Neural progenitor cell (in vitro differentiated cells): ENCODE measurements around the gene RNF13. TPM values are rescaled to one million over a fixed set of nuclear protein-coding genes. Genes with fewer than 3 reads are reported as not detected.

ENCODE experiments used
- DNase-seq: peaks from one replicate; pipeline ENCODE4 v3.0.0-alpha.2; 2016; ENCODE audit warnings: low spot score
- H2AFZ ChIP-seq: fragments of 200-600 bp; sonication (generic); replicated peaks from 2 replicates; pipeline ENCODE4 v1.6.1; 2016; ENCODE audit warnings: antibody characterized with exemption
- H3F3A ChIP-seq: fragments of 200-600 bp; sonication (generic); 2 replicates; pipeline ENCODE4 v1.6.1; 2016; ENCODE audit warnings: antibody characterized with exemption, low read depth
- H3K27ac ChIP-seq: fragments of 200-600 bp; sonication (generic); 2 replicates; pipeline ENCODE4 v1.5.1; 2016; ENCODE audit warnings: mild to moderate bottlenecking
- H3K27me3 ChIP-seq: fragments of 200-600 bp; sonication (generic); 2 replicates; pipeline ENCODE4 v1.6.1; 2016; ENCODE audit warnings: mild to moderate bottlenecking, moderate library complexity
- H3K36me3 ChIP-seq: fragments of 200-600 bp; sonication (generic); 2 replicates; pipeline ENCODE4 v1.5.1; 2016
- H3K4me1 ChIP-seq: fragments of 200-600 bp; sonication (generic); 2 replicates; pipeline ENCODE4 v1.6.1; 2016; ENCODE audit warnings: mixed run types
- H3K4me2 ChIP-seq: fragments of 200-600 bp; sonication (generic); 2 replicates; pipeline ENCODE4 v1.6.1; 2016
- H3K4me3 ChIP-seq: fragments of 200-600 bp; sonication (generic); 2 replicates; pipeline ENCODE4 v1.5.1; 2016
- H3K79me2 ChIP-seq: fragments of 200-600 bp; sonication (generic); 2 replicates; pipeline ENCODE4 v1.6.1; 2016; ENCODE audit warnings: low read depth
- H3K9ac ChIP-seq: fragments of 200-600 bp; sonication (generic); 2 replicates; pipeline ENCODE4 v1.6.1; 2016
- H3K9me3 ChIP-seq: fragments of 200-600 bp; sonication (generic); 2 replicates; pipeline ENCODE4 v1.5.1; 2016; ENCODE audit warnings: low read depth
- H4K20me1 ChIP-seq: fragments of 200-600 bp; sonication (generic); 2 replicates; pipeline ENCODE4 v1.6.1; 2016; ENCODE audit warnings: low read depth
- H3K27ac Mint-ChIP-seq: 3 replicates; pipeline ENCODE4 v1.8.0; 2021; ENCODE audit warnings: mixed read lengths
- H3K27me3 Mint-ChIP-seq: 2 replicates; pipeline ENCODE4 v1.8.0; 2022; ENCODE audit warnings: low read depth, mild to moderate bottlenecking, inconsistent platforms, moderate library complexity, mixed read lengths; ENCODE audit not compliant: insufficient read depth
- H3K36me3 Mint-ChIP-seq: 3 replicates; pipeline ENCODE4 v1.8.0; 2021; ENCODE audit warnings: mixed read lengths
- H3K4me1 Mint-ChIP-seq: 3 replicates; pipeline ENCODE4 v1.8.0; 2021; ENCODE audit warnings: mixed read lengths
- H3K4me3 Mint-ChIP-seq: 3 replicates; pipeline ENCODE4 v1.8.0; 2021; ENCODE audit warnings: mild to moderate bottlenecking, moderate library complexity, mixed read lengths
- H3K9me3 Mint-ChIP-seq: 3 replicates; pipeline ENCODE4 v1.8.0; 2020; ENCODE audit warnings: mixed read lengths
- EZH2 ChIP-seq: fragments of 200-600 bp; sonication (generic); IDR thresholded peaks from 2 replicates; pipeline ENCODE4 v1.6.1; 2017; ENCODE audit warnings: antibody characterized with exemption, mild to moderate bottlenecking, moderate library complexity
- EZH2phosphoT487 ChIP-seq: fragments of 200-600 bp; sonication (generic); IDR thresholded peaks from 2 replicates; pipeline ENCODE4 v1.6.1; 2017; ENCODE audit warnings: antibody characterized with exemption
- total RNA-seq: library from RNA; depleted of rRNA; stranded (reverse); fragments of >200 nt; gene quantifications from 2 replicates; pipeline ENCODE4 v1.2.3, GENCODE V29; 2015; ENCODE audit warnings: low replicate concordance
- TF ChIP-seq, protein P1 (sequence below): fragments of 200-600 bp; sonication (generic); IDR thresholded peaks from 2 replicates; pipeline ENCODE4 v1.5.1; 2017; ENCODE audit warnings: antibody characterized with exemption, mild to moderate bottlenecking

RNF13 gene
- total RNA-seq, 1 donor from 2014 or later: 45.2 TPM

DNA sequence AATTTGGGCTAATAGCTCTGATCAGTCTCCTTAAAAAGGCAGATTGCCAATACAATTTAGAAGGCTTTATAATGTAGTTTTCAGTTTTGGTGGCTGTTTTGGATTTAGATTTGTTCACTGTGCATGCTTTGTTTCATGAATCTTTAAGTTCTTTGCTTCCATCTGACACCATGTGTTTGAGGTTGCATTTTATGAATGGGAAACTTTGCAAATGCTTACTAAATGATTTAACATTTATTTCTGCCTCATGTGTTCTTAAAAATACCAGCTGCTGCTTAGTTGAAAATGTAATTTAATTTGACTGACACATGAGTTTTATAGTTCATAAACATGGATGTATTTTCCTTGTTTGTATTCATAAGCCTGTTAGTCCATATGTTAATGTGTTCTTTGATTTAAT, 78.6 kb downstream of the RNF13 start:
- DNase-seq: no peak
- H3K36me3 Mint-ChIP-seq: no peaks in the 10 kb centered on the region
- Histone ChIP-seq H3F3A (no peaks in the 10 kb centered on the region), H3K4me1 (no peaks in the 10 kb centered on the region), H3K9me3 (no peaks in the 10 kb centered on the region), H2AFZ (no peak overlapping the region), H3K9ac (no peak overlapping the region), H3K27ac (no peak overlapping the region), H4K20me1 (no peaks in the 10 kb centered on the region), H3K4me2 (no peak overlapping the region), H3K36me3 (no peaks in the 10 kb centered on the region), H3K4me3 (no peak overlapping the region), H3K27me3 (no peaks in the 10 kb centered on the region), H3K79me2 (no peaks in the 10 kb centered on the region)
- no peak overlapping the region for H3K27ac Mint-ChIP-seq
- no peak overlapping the region for H3K4me3 Mint-ChIP-seq
- no peaks in the 10 kb centered on the region for H3K27me3 Mint-ChIP-seq
- TF ChIP-seq EZH2phosphoT487: no peak
- TF ChIP-seq, protein P1, sequence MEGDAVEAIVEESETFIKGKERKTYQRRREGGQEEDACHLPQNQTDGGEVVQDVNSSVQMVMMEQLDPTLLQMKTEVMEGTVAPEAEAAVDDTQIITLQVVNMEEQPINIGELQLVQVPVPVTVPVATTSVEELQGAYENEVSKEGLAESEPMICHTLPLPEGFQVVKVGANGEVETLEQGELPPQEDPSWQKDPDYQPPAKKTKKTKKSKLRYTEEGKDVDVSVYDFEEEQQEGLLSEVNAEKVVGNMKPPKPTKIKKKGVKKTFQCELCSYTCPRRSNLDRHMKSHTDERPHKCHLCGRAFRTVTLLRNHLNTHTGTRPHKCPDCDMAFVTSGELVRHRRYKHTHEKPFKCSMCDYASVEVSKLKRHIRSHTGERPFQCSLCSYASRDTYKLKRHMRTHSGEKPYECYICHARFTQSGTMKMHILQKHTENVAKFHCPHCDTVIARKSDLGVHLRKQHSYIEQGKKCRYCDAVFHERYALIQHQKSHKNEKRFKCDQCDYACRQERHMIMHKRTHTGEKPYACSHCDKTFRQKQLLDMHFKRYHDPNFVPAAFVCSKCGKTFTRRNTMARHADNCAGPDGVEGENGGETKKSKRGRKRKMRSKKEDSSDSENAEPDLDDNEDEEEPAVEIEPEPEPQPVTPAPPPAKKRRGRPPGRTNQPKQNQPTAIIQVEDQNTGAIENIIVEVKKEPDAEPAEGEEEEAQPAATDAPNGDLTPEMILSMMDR: no peak
- TF ChIP-seq EZH2: no peak
- H3K9me3 Mint-ChIP-seq: no peaks in the 10 kb centered on the region
- no peaks in the 10 kb centered on the region for H3K4me1 Mint-ChIP-seq

DNA sequence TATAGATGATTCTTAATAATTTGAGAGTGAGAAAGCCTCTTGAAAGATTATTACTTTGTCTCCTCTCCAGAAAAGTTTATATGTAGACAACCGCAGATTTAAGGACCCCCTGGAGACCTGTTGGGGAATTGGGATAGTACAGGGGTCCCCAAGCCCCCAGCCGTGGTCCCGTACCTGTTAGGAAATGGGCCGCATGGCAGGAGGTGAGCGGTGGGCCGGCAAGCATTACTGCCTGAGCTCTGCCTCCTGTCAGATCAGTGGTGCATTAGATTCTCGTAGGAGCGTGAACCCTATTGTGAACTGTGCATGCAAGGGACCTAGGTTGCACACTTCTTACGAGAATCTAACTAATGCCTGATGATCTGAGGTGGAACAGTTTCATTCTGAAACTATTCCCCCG, 79.4 kb downstream of the RNF13 start:
- Mint-ChIP-seq H3K36me3 (no peaks in the 10 kb centered on the region), H3K27me3 (no peaks in the 10 kb centered on the region), H3K4me1 (no peaks in the 10 kb centered on the region), H3K27ac (no peak overlapping the region), H3K9me3 (no peaks in the 10 kb centered on the region), H3K4me3 (no peak overlapping the region)
- DNase-seq: no peak
- Histone ChIP-seq H3K27ac (no peak overlapping the region), H3F3A (no peaks in the 10 kb centered on the region), H3K27me3 (no peaks in the 10 kb centered on the region), H3K9ac (no peak overlapping the region), H3K4me1 (no peaks in the 10 kb centered on the region), H2AFZ (no peak overlapping the region), H3K4me3 (no peak overlapping the region), H4K20me1 (no peaks in the 10 kb centered on the region), H3K9me3 (no peaks in the 10 kb centered on the region), H3K36me3 (no peaks in the 10 kb centered on the region), H3K4me2 (no peak overlapping the region), H3K79me2 (no peaks in the 10 kb centered on the region)
- TF ChIP-seq EZH2phosphoT487 (no peak), EZH2 (no peak)
- TF ChIP-seq, protein P1: no peak

DNA sequence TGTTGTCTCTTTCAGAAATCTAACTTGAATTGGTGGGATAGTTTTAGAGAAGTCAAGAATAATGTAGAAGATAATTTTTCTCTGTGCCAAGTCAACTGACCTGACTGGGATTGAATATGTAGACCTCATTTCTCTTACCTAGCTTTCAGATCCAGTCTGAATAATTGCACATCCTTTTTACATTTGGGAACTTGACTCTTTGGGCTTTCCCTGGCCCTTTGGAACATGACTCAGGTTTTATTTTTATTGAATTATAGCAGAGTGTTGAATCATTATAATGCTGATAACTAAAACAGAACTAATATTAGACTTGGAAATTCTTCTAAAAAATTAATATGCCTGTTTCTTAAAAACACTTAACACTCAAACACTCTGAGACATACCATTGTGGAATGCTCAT, 81.2 kb downstream of the RNF13 start:
- Histone ChIP-seq H3K4me1 (no peaks in the 10 kb centered on the region), H3K4me3 (no peak overlapping the region), H4K20me1 (no peaks in the 10 kb centered on the region), H3K4me2 (no peak overlapping the region), H3K27me3 (no peaks in the 10 kb centered on the region), H2AFZ (no peak overlapping the region), H3K9me3 (no peaks in the 10 kb centered on the region), H3K27ac (no peak overlapping the region), H3K79me2 (no peaks in the 10 kb centered on the region), H3K36me3 (no peaks in the 10 kb centered on the region), H3F3A (no peaks in the 10 kb centered on the region), H3K9ac (no peak overlapping the region)
- Mint-ChIP-seq H3K4me1 (no peaks in the 10 kb centered on the region), H3K36me3 (no peaks in the 10 kb centered on the region), H3K9me3 (no peaks in the 10 kb centered on the region), H3K4me3 (no peak overlapping the region), H3K27ac (no peak overlapping the region), H3K27me3 (no peaks in the 10 kb centered on the region)
- no peak for DNase-seq
- no peak for TF ChIP-seq EZH2phosphoT487
- no peak for TF ChIP-seq EZH2

DNA sequence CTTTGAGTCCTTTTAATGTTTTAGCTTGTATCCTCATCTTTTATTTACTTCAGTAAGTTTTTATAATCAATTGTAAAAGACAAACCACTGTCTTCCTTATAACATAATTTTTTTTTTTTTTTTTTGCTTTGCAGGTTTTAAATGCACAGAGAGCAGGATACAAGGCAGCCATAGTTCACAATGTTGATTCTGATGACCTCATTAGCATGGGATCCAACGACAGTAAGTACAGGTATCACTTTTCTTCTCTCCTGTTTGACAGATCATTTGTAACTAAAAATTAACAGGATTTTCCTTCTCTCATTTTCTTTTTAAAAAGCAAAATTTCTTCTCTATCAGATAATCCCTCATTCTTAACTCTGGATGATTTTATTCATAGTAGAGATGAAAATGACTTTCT, 82.3 kb downstream of the RNF13 start:
- H2AFZ ChIP-seq: no peak overlapping the region
- H3K4me3 ChIP-seq: no peak overlapping the region
- no peak for DNase-seq
- no peaks in the 10 kb centered on the region for H3F3A ChIP-seq
- no peaks in the 10 kb centered on the region for H3K79me2 ChIP-seq
- Mint-ChIP-seq H3K27me3 (no peaks in the 10 kb centered on the region), H3K9me3 (no peaks in the 10 kb centered on the region), H3K4me1 (no peaks in the 10 kb centered on the region), H3K4me3 (no peak overlapping the region), H3K27ac (no peak overlapping the region), H3K36me3 (no peaks in the 10 kb centered on the region)
- no peak overlapping the region for H3K27ac ChIP-seq
- H3K27me3 ChIP-seq: no peaks in the 10 kb centered on the region
- no peaks in the 10 kb centered on the region for H3K9me3 ChIP-seq
- no peaks in the 10 kb centered on the region for H4K20me1 ChIP-seq
- H3K36me3 ChIP-seq: no peaks in the 10 kb centered on the region
- TF ChIP-seq, protein P1: no peak
- no peak for TF ChIP-seq EZH2phosphoT487
- no peak for TF ChIP-seq EZH2
- H3K4me2 ChIP-seq: no peak overlapping the region
- H3K9ac ChIP-seq: no peak overlapping the region
- H3K4me1 ChIP-seq: no peaks in the 10 kb centered on the region
